GM12878 (cell line): ENCODE data around the gene BTNL2.

Experiments
- HDAC6 ChIP-seq: fragments of 200-600 bp; sonication (generic); IDR thresholded peaks from one replicate; pipeline ENCODE4 v1.8.0; 2017; ENCODE audit warnings: antibody characterized with exemption; ENCODE audit not compliant: unreplicated experiment
- JUNB ChIP-seq: IDR thresholded peaks from 2 replicates; pipeline ENCODE4 v1.6.1; 2016; ENCODE audit warnings: antibody characterized with exemption, mild to moderate bottlenecking
- NFYB ChIP-seq: IDR thresholded peaks from 2 replicates; pipeline ENCODE4 v1.6.1; 2011; ENCODE audit warnings: low read depth, mild to moderate bottlenecking, low read length, improper control_type of control experiment, moderate library complexity; ENCODE audit not compliant: insufficient read depth
- PAX8 ChIP-seq: fragments of 450-650 bp; IDR thresholded peaks from 2 replicates; pipeline ENCODE4 v1.6.1; 2017; ENCODE audit warnings: mild to moderate bottlenecking, moderate library complexity
- POLR2A ChIP-seq: IDR thresholded peaks from 2 replicates; pipeline ENCODE4 v1.6.1; 2011; ENCODE audit warnings: low read depth, mild to moderate bottlenecking, low read length
- USF1 ChIP-seq: IDR thresholded peaks from 2 replicates; pipeline ENCODE4 v1.6.1; 2011; ENCODE audit warnings: borderline replicate concordance, low read depth, mild to moderate bottlenecking, moderate library complexity, mixed read lengths, low read length; ENCODE audit not compliant: insufficient read depth; ENCODE audit errors: extremely low read length

GRCh38 chr6:32415521-32416019 lies 8.6 kb upstream of the BTNL2 start:
- TF ChIP-seq JUNB = no peak
- TF ChIP-seq USF1 = no peak
- no peak for TF ChIP-seq POLR2A
- TF ChIP-seq HDAC6 = no peak
- TF ChIP-seq PAX8 = no peak
- TF ChIP-seq NFYB = no peak
